PC-9 (cell line): Measurements from ENCODE around the gene KIAA0232. TPM values are rescaled to one million over a fixed set of nuclear protein-coding genes. Genes with fewer than 3 reads are reported as not detected.
A peak's percentile ranks its signal among the peaks of the same experiment; 100 is the strongest.

Source experiments
- BruUV-seq: library from RNA; stranded (reverse); fragments of 400-500 nt; replicated peaks from 2 replicates; lab custom pipeline; 2021; lab: Mats Ljungman, UMichigan
- CTCF ChIA-PET: fragments of 300-600 bp; sonication (Branson Sonifier 250); formaldehyde crosslinking; loops from one replicate; lab custom pipeline; 2022; ENCODE audit warnings: antibody characterized with exemption; lab: Charles Lee
- POLR2A ChIA-PET: fragments of 300-600 bp; sonication (Branson Sonifier 250); formaldehyde crosslinking; loops from one replicate; lab custom pipeline; 2022; ENCODE audit warnings: antibody characterized with exemption; ENCODE audit not compliant: unreplicated experiment; lab: Charles Lee
- DNase-seq, 2 experiments: peaks; one replicate each; pipeline versions ENCODE4 v3.0.0 to v3.0.0-alpha.2; 2015 to 2022; ENCODE audit warnings: mixed read lengths in 1 of 2
- H2AFZ ChIP-seq: fragments of 200-600 bp; sonication (generic); 2 replicates; pipeline ENCODE4 v1.8.1; 2017; ENCODE audit warnings: antibody characterized with exemption
- H3F3A ChIP-seq: fragments of 200-600 bp; sonication (generic); 2 replicates; pipeline ENCODE4 v1.8.1; 2017; ENCODE audit warnings: antibody characterized with exemption, mild to moderate bottlenecking, low read depth; ENCODE audit not compliant: insufficient read depth
- H3K27ac ChIP-seq: fragments of 200-600 bp; sonication (generic); 2 replicates; pipeline ENCODE4 v1.6.1; 2016; ENCODE audit warnings: mixed run types
- H3K27me3 ChIP-seq: fragments of 200-600 bp; sonication (generic); 2 replicates; pipeline ENCODE4 v1.6.1; 2016; ENCODE audit warnings: low read depth, mixed run types; ENCODE audit not compliant: insufficient read depth
- H3K36me3 ChIP-seq: fragments of 200-600 bp; sonication (generic); 2 replicates; pipeline ENCODE4 v1.6.1; 2016; ENCODE audit warnings: low read depth, mixed run types
- H3K4me1 ChIP-seq: fragments of 200-600 bp; sonication (generic); replicated peaks from 2 replicates; pipeline ENCODE4 v1.6.1; 2016; ENCODE audit warnings: mixed run types; ENCODE audit not compliant: insufficient read depth
- H3K4me2 ChIP-seq: fragments of 200-600 bp; sonication (generic); 2 replicates; pipeline ENCODE4 v1.6.1; 2017; ENCODE audit warnings: mixed run types
- H3K4me3 ChIP-seq: fragments of 200-600 bp; sonication (generic); 2 replicates; pipeline ENCODE4 v1.6.1; 2016; ENCODE audit warnings: mixed run types
- H3K79me2 ChIP-seq: fragments of 200-600 bp; sonication (generic); 2 replicates; pipeline ENCODE4 v1.6.1; 2017; ENCODE audit warnings: low read depth, mixed run types
- H3K9me2 ChIP-seq: fragments of 200-600 bp; sonication (generic); 2 replicates; pipeline ENCODE4 v1.8.1; 2017; ENCODE audit warnings: mild to moderate bottlenecking; ENCODE audit not compliant: insufficient read depth
- H3K9me3 ChIP-seq: fragments of 200-600 bp; sonication (generic); 2 replicates; pipeline ENCODE4 v1.8.1; 2016; ENCODE audit warnings: low read depth; ENCODE audit not compliant: insufficient read depth
- H4K20me1 ChIP-seq: fragments of 200-600 bp; sonication (generic); 2 replicates; pipeline ENCODE4 v1.8.1; 2017; ENCODE audit not compliant: insufficient read depth
- CTCF ChIP-seq: fragments of 200-600 bp; sonication (generic); conservative IDR thresholded peaks from 2 replicates; pipeline ENCODE4 v1.6.1; 2017; ENCODE audit warnings: mixed run types, antibody characterized with exemption, mild to moderate bottlenecking, moderate library complexity
- EZH2 ChIP-seq: fragments of 200-600 bp; sonication (generic); IDR thresholded peaks from 2 replicates; pipeline ENCODE4 v1.8.0; 2017; ENCODE audit warnings: antibody characterized with exemption, low read depth
- intact Hi-C: fragments of 100-400 bp; cut with micrococcal nuclease; formaldehyde crosslinking; loops from one replicate; pipeline ENCODE4 v1.10.0; 2022; ENCODE audit not compliant: unreplicated experiment
- total RNA-seq: library from RNA; stranded (reverse); gene quantifications from 2 replicates; pipeline ENCODE4 v1.2.3, GENCODE V29; 2021

The KIAA0232 gene
- total RNA-seq, 1 experiment from 2014 or later = 24.7 TPM

- Histone ChIP-seq H3K79me2 (peaks cover 96% of the 10 kb centered on the region), H3K4me2 (no peak overlapping the region), H3K27me3 (no peaks in the 10 kb centered on the region), H3K9me2 (no peaks in the 10 kb centered on the region), H3K27ac (0 out of 2 replicates have a peak overlapping the region, but pooled peaks have one; percentile 4), H4K20me1 (peaks cover 43% of the 10 kb centered on the region), H3K4me3 (no peak overlapping the region), H3K9me3 (no peaks in the 10 kb centered on the region), H3F3A (peaks cover 21% of the 10 kb centered on the region; the same call in 1 of the 2 replicates), H3K4me1 (peaks cover 16% of the 10 kb centered on the region), H2AFZ (no peak overlapping the region), H3K36me3 (peaks cover 3% of the 10 kb centered on the region; the same call in 1 of the 2 replicates)
- BruUV-seq = no TSS peak
- TF ChIP-seq CTCF = no peak
- TF ChIP-seq EZH2 = no peak
- intact Hi-C loops = no loop called here
- ChIA-PET CTCF (no interaction called here), POLR2A (interaction anchor here (0.7 kb wide), 1 partner anchor 48 kb away, joined by 3 read pairs; no protein-coding TSS in a partner anchor)
- no peak for DNase-seq
Observed at GRCh38 chr4:6799091-6799490, 16.6 kb downstream of the KIAA0232 start.

- TF ChIP-seq CTCF = no peak
- TF ChIP-seq EZH2 = no peak
- Histone ChIP-seq H3F3A (peaks cover 7% of the 10 kb centered on the region; the same call in 1 of the 2 replicates), H3K36me3 (0 out of 2 replicates have a peak, but pooled peaks cover 4% of the 10 kb centered on the region), H3K4me3 (no peak overlapping the region), H3K4me1 (peaks cover 19% of the 10 kb centered on the region), H4K20me1 (peaks cover 44% of the 10 kb centered on the region), H2AFZ (no peak overlapping the region), H3K79me2 (peaks cover 93% of the 10 kb centered on the region), H3K27ac (no peak overlapping the region), H3K9me3 (no peaks in the 10 kb centered on the region), H3K9me2 (no peaks in the 10 kb centered on the region), H3K4me2 (no peak overlapping the region), H3K27me3 (no peaks in the 10 kb centered on the region)
- no peak for DNase-seq
- POLR2A ChIA-PET = no interaction called here
- BruUV-seq = no TSS peak
- CTCF ChIA-PET = no interaction called here
- intact Hi-C loops = no loop called here
Observed at GRCh38 chr4:6802025-6802424, 19.5 kb downstream of the KIAA0232 start.

GRCh38 chr4:6802626-6803025 is 20.1 kb downstream of the KIAA0232 start:
- Histone ChIP-seq H3K79me2 (peaks cover 93% of the 10 kb centered on the region), H3F3A (peaks cover under 1% of the 10 kb centered on the region; the same call in 1 of the 2 replicates), H3K27me3 (no peaks in the 10 kb centered on the region), H2AFZ (no peak overlapping the region), H3K4me2 (no peak overlapping the region), H3K9me2 (no peaks in the 10 kb centered on the region), H3K27ac (no peak overlapping the region), H3K36me3 (peaks cover 7% of the 10 kb centered on the region; the same call in 1 of the 2 replicates), H4K20me1 (peaks cover 48% of the 10 kb centered on the region), H3K4me3 (no peak overlapping the region), H3K9me3 (no peaks in the 10 kb centered on the region), H3K4me1 (peaks cover 22% of the 10 kb centered on the region)
- no TSS peak for BruUV-seq
- intact Hi-C loops = no loop called here
- ChIA-PET POLR2A (no interaction called here), CTCF (no interaction called here)
- DNase-seq = no peak
- TF ChIP-seq EZH2 (no peak), CTCF (no peak)
